HG02623 (cell line): ENCODE results near the gene ITPR2.
A peak's percentile ranks its signal among the peaks of the same experiment; 100 is the strongest.
"Not testable (repeated sequence)": the region's sequence is repeated elsewhere in the genome, so short reads cannot be mapped to it uniquely, and the experiment has no call there.

Source experiments
- ATAC-seq: cut with Tn5 transposase; IDR thresholded peaks from one replicate; pipeline ENCODE4 v1.9.1; 2021; ENCODE audit warnings: moderate library complexity; ENCODE audit not compliant: unreplicated experiment

Gene ITPR2

GRCh38 chr12:26767116-26767515 is 65.9 kb downstream of the ITPR2 start:
- no peak for ATAC-seq

GRCh38 chr12:26762186-26762585 is 70.8 kb downstream of the ITPR2 start:
- ATAC-seq = no peak

- no peak for ATAC-seq
Observed at GRCh38 chr12:26761775-26762174, 71.2 kb downstream of the ITPR2 start.

- no peak for ATAC-seq
Observed at GRCh38 chr12:26760657-26761293, 72.2 kb downstream of the ITPR2 start.

GRCh38 chr12:26755362-26755761 is 77.6 kb downstream of the ITPR2 start:
- ATAC-seq = not testable (repeated sequence)

GRCh38 chr12:26754148-26754547 is 78.8 kb downstream of the ITPR2 start:
- ATAC-seq = no peak

- ATAC-seq = no peak
Observed at GRCh38 chr12:26751179-26751578, 81.8 kb downstream of the ITPR2 start.

GRCh38 chr12:26750531-26751175 is 82.3 kb downstream of the ITPR2 start:
- peak; percentile 41 for ATAC-seq

- peak; percentile 69 for ATAC-seq
Observed at GRCh38 chr12:26749781-26750180, 83.2 kb downstream of the ITPR2 start.

- peak; percentile 44 for ATAC-seq
Observed at GRCh38 chr12:26748741-26749431, 84.1 kb downstream of the ITPR2 start.

- ATAC-seq = no peak
Observed at GRCh38 chr12:26748412-26748740, 84.6 kb downstream of the ITPR2 start.

GRCh38 chr12:26746121-26746714 is 86.8 kb downstream of the ITPR2 start:
- ATAC-seq = no peak

GRCh38 chr12:26744697-26745440 is 88.1 kb downstream of the ITPR2 start:
- ATAC-seq = no peak

GRCh38 chr12:26744042-26744626 is 88.9 kb downstream of the ITPR2 start:
- no peak for ATAC-seq

- ATAC-seq = no peak
Observed at GRCh38 chr12:26741584-26742227, 91.3 kb downstream of the ITPR2 start.

- ATAC-seq = no peak
Observed at GRCh38 chr12:26740991-26741390, 92.0 kb downstream of the ITPR2 start.

- no peak for ATAC-seq
Observed at GRCh38 chr12:26740348-26740747, 92.6 kb downstream of the ITPR2 start.

GRCh38 chr12:26737487-26738030 is 95.4 kb downstream of the ITPR2 start:
- no peak for ATAC-seq

- ATAC-seq = no peak
Observed at GRCh38 chr12:26736563-26737486, 96.2 kb downstream of the ITPR2 start.
